Stimulated activated CD8-positive, alpha-beta memory T cell treated with anti-CD3 and anti-CD28 coated beads, Interleukin-4, amount 100 ng/mL, for 48 hours (primary cell): Measurements from ENCODE around the gene TTBK2.

Source experiments
- DNase-seq: peaks from one replicate; pipeline ENCODE4 v3.0.0-alpha.2; 2020

The TTBK2 gene

DNA sequence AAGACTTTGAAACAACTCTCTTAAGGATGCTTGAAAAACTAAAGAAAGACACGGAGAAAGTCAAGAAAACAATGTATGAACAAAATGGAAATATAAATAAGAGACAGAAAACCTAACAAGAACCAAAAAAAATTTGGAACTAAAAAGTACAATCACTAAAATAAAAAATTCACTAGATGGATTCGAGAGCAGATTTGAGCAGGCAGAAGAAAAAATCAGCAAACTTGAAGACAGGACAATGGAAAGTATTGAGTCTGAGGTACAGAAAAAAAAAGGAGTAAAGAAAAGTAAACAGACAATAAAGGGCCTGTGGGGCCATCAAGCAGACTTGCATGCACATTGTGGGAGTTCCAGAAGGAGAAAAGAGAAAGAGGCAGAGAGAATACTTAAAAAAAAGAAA lies 170.3 kb downstream of the TTBK2 start:
- DNase-seq: no peak

DNA sequence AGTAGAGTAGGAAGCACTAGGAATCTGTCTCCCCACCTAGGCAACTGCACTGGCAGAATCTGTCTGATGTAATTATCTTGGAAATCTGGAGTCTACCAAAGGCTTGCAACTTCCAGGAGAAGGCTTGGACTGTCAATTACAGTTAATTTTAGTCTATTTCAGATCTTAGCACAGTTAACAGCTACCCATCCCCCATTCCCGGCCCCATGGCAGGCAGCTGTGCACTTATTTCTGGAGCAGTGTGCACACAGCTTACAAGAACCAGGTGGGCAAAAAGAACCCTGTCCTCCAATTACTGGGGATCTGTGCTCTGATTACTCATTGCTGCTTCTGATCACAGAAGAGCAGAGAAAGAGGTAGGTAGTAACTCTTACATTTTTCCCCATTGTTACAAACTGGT lies 171.3 kb downstream of the TTBK2 start:
- no peak for DNase-seq

DNA sequence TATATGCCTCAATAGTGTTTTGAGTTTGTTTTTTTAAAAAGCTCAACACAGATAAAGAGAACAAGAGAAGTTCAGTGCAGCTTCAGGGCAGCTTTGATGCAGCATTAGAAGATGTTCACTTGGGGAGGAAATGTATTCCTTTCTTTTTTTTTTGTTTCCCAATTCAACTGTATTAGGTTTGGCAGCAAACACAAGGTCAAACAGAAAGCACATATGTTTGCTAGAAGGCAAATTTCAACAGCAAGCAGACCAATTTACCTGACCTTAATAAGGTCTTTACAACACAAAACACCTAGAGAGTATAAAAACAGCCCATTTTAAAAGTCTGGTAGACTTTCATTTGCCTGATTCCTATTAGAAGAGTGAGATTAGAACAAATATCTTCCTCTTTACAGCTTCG lies 176.4 kb downstream of the TTBK2 start:
- DNase-seq: no peak

DNA sequence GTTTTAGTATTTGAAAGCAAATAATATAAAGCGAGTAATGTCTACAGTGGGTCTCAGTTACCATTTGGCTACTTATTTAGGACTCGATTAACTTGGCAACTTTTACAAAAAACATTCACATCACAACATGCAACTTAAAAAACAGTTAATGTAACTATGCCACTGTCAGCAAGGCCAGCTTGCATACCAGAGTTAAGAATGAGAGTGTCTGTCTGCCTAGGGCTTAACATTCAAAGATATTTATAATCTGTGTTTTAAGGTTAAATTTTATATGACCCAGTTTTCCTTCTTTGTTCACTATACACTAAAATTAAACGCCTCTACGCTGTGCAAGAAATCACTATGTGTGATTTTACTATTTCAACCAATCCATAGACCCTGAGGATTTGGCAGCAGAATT lies 178.4 kb downstream of the TTBK2 start:
- no peak for DNase-seq

DNA sequence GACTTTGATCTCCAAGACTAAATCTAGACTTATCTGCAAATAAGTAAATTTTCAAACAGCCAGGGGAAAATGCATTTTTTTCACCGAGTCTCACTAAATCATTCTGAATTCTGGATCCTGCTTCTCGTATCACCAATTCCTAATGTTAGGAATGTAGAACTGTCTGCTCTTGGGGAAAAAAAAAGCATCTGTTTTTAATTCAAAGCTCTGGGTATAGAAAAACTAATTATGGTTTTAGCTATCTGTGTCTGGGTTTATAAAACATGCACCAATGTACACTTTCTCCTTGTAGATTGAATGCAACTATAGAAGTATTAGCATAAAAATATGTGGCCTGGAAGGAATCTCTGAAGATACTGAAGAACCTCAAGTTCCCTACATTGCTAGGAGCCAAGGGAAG lies 178.9 kb downstream of the TTBK2 start:
- no peak for DNase-seq

DNA sequence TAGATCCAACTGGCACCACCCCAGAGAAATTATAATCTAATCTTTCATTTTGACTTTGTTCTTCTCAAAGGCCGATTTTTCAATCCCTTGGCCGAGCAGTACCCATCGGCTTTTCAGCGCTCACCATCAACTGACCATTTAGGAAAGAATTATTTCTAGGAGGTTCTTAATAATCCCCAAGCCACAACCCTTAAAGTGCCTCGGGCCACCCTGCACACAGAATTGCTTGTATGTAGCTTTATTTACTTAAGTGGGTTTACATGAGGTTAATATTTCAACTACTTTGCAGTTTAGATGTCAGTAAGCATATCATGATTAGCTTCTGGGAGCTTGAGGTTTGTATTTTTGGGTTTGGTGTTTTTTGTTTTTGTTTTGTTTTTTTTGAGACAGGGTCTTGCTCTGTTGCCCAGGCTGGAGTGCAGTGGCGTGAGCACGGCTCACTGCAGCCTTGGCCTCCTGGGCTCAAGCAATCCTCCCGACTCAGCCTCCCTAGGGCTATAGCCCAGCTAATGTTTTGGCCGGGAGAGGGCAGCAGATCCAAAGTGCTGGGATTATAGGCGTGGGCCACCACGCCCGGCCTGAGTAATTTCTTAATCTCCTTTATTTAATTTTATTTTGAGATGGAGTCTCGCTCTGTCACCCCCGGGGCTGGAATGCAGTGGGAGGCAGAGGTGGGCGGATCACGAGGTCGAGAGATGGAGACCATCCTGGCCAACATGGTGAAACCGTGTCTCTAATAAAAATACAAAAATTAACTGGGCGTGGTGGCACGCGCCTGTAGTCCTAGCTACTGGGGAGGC lies 182.8 kb downstream of the TTBK2 start:
- no peak for DNase-seq

DNA sequence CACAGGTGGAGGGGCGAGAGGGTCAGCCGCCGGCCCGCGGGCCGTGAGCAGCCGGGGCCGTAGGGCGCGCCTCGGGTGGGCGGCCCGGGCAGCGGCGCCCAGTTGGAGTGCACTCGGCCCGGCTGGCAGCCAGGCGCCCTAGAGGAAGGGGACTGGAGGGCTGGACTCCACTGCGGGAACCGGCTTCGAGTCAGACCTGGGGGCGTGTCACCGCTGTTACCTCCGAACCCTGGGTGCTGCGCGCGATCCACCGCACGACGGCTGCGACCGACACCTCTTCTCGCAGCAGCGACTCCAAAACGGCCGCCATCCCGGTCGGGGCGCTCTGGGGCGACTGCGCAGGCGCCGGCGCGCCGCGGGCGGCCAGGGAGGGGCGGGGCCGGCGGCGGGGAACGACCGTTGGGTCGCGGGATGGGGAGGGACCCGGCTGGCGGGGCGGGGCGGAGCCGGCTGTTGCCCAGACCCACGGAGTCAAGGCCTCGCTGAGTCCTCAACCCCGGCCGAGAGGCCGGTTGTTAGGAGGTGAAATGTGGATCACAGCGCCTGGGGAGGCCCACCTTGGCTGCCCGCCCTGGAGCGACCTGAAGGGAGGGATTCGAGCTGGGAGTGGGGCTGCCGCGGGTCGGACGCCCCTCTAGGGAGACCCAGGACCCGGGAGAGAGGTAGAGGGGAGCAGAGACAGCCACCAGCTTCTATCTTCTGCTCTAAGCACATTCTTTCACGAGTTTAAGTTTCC lies 183.6 kb downstream of the TTBK2 start, which contains the start of gene CDAN1:
CDAN1 (minus strand) TSS at position 336 of the 736 bp plus-strand sequence; CDS start at position 310, 26 bp downstream.
- peak; percentile 96 for DNase-seq

DNA sequence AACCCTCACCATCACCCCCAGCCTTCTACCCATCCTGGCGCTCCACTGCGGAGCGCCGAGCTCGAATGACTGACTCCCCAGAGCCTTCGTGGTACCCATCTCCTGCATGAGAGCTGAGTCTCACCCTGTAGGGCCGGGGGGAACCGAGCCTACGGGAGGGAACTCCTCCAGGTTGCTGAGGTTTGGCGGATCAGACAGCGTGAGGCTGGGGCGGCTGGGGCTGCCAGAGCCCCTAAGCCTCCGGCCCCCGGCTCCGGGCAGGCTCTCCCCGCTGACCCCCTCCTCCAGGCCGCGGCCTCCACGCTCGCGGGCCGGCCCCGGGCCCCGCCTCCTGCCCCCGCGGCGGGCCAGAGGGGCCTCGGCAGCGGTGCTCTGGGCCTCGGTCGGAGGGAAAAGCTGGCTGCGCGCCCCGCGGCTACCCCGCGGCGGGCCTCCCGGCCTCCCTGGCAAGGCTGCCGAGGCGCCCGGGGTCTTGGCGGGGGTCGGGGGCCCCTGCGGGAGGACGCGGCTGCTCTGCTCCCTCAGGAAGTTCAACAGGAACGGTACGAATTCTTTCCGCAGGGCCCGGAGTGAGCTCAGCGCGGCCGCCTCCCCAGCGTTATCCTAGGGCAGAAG lies 184.3 kb downstream of the TTBK2 start:
- DNase-seq: peak; percentile 33

DNA sequence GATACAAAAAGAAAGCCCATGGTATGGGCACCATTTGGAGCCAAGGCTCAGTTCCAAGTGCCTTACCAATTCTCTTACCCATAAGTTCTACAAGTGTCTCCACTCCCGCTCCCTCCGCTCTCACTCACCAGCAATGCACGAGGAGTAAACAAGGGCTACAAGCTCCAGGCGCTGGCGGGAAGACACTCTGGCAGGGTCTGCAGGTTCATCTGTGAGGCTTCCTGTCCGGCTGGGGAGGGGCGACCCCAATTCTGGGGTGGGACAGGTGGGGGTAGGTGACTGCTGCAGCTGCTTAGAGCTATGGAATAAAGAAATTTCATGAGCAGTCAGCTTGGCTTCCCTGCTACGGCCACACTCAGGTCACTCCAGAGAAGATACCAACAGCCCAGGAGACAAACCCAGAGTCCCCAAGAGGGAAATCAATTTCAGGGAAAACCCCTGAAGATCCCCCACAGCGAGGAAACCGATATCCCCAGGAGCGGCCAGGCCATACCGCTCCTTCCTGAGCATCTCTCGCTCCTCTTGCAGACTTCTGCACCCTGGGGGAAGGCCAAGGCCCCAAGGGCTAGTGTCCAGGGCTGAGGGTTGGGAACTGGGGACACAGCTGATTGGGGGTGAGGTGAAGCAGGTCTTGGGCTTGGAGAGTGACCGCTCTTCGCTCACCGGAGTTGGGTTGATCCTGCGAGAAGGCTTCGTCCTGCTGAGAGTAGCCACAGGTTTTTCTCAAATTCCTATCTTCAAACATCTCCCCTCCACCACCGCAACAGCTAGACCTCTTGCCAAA lies 185.0 kb downstream of the TTBK2 start:
- no peak for DNase-seq

DNA sequence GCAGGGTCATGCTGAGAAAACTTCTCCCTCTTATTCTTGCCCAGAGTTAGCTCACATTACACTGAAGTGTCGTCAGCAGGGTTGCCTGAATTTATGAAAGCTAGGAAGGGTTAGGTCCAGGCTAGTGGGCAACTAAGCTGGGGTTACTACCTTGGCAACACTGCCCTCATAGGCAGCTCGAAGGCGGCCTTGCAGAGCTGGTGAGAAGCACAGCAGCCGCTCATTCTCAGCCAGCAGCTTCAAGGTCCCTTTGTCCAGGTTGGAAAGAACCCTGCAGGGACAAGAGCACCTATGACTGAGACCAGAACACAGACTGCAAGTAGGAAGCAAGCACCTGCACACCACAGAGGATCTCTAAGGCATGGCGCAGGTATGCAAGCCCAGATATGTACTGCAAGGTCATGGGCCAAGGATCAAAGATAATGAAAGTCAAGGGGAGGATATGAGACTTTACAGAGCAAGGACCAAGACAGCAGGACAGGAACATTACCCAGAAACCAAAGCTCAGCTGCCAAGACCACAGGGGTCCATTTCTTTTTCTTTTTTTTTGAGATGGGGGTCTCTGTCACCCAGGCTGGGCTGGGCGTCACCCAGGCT lies 186.4 kb downstream of the TTBK2 start:
- DNase-seq: no peak

DNA sequence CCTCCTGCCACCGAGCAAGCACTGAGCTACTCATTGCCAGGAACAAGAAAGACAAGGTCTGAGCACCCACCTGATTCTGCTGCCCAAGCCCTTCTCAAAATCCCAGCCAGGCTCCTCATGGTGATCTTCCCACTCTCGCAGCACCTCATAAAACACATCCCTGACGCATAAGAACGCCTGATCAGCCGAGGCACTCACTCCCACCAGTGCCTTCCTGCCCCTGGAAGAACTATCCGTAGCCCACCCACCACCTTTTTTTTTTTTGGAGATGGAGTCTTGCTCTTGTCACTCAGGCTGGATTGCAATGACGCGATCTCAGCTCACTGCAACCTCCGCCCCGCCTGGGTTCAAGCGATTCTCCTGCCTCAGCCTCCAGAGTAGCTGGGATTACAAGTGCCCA lies 187.6 kb downstream of the TTBK2 start:
- DNase-seq: no peak

DNA sequence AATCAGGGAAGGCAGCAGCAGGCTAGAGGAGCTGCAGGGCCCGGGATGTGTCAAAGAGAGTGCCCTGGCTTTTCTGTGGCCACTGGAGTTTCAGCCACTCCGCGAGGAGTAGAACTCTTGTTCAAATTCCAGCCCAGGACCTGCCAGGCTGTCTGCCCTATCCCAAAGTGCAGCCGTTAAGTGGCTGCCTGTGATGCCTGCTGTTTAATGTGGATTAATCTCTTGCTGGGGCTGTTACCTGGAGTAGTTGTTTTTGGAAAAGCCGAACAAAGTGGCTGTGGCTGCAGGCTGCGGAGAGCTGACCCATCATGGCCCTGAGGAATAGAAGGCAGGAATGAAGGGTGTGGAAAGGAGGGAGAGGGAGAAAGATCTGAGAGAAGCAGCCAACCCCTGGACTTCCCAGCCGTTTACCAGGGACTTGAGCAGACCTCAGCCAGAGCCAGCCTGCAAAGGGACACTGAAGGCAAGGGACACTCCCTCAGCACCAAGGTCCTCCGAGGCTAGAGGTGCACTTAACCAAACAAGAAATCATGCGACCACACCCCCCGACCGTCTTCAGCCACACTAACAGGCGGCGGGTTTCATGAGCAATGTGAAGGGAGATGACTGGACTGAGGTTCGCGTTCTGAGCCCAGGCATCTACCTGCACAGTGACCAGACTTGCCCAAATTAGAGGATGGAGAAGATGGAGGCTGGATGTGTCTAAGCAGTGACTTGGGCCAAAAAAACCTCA lies 188.3 kb downstream of the TTBK2 start:
- DNase-seq: no peak

DNA sequence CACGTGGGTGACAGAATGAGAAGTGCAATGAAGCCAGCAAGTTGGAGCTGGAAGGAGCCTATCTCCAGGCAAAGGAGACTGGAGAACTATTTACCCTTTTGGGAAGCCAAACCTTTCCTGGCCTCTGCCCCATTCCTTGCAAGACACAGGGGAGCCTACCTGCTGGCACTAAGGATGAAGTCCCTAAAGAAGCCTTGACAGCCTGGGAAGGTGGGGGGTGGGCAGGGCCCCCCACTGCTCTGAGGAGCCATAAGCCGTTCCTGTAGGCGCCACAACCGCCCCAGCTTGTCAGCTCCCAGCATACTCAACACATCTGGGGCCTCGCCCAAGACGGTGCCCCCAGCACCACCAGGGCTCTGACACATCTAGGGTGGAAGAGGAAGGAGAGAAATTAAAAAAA lies 189.1 kb downstream of the TTBK2 start:
- DNase-seq: no peak

DNA sequence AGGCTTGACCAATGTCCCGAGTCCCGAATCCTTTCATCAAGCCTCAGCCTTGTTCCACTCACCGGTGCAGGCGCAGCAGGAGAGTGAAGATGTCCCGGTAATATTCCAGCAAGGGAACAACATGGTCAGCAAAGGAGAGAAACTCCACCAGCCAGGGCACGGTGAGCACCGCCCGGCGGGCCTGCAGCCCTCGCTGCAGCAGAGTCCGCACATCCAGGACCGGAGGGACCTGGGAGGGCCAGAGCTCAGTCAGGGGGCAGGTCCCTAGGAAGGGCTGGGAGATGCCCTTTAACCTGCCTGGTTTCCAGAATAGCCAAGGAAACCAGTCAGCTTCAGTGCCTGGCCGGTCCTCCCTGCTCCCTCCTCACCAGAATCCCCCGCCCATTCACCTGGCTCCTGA lies 190.0 kb downstream of the TTBK2 start:
- DNase-seq: no peak

DNA sequence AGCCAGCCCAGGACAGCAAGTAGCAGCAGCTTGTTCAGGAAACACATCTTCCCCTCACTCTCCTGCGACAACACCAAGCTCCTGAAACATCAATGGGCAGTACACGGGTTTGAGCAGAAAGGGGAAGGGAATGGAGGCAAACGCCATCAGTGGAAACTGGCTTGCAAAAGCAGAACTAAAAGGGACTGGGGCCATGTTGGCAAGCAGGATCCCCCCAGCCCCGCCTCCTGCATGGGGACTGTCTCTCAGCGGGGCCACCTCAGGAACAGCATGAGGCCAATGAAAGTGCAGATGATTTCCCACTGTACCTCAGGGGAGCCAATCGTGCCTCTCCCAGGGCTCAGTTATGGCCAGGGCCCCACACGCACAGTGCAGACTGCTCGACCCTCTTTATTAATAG lies 190.4 kb downstream of the TTBK2 start:
- DNase-seq: no peak

DNA sequence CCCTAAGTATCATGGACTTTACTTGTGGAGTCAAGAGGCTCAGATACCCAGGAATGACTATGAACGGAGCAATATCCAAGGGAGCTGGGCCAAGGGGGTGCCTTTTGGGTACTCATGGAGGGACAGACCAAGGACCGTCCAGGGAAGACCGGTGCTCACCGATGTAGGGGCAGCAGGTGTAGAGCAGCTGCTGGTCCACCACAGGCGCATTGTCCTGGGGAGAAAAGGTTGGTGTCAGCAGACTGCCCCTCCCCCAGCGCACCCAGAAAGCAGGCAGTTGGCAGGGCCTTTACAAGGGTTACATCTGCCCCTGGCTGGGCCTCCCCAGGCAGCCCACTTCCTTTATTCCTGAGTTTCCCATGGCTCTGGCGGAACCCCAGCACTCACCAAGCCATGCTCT lies 191.2 kb downstream of the TTBK2 start:
- no peak for DNase-seq

DNA sequence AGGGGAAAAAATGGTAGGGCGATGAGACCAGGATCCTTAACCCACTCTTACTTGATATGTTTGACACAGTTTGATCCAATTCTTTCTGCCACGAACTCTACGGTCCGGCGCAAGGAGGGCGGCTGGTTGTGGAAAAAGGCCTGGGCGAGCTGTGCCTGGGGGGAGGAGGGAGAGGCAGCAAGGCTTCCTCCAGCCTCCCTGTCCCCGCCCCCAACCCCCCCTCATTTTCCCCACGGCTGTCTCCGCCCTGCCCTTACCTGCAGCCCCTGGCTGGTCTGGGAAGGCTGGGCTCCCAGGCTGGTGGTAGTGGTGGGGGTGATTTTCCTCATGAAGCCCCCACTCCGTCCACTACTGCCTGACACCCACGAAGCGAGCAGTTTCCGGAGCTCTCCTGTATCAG lies 191.6 kb downstream of the TTBK2 start:
- DNase-seq: no peak

DNA sequence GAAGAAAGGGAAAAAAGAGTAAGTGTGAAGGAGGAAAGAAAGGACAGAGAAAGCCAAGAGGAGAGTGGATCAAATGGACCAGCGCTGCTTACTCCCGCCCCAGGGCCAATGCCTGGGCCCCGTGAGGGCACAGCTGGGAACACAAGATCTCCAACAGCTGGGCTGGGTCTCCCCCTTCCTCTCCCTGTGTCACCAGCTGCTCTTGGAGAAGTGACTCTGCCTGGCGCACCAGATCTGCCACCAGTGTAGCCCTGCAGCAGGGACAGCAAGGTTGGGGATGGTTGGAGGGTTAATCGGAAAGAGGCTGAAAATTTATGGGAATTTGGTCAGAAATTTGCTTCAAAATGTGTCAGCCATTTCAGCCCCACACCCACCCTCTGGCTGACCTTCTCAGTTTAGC lies 192.0 kb downstream of the TTBK2 start:
- DNase-seq: no peak

DNA sequence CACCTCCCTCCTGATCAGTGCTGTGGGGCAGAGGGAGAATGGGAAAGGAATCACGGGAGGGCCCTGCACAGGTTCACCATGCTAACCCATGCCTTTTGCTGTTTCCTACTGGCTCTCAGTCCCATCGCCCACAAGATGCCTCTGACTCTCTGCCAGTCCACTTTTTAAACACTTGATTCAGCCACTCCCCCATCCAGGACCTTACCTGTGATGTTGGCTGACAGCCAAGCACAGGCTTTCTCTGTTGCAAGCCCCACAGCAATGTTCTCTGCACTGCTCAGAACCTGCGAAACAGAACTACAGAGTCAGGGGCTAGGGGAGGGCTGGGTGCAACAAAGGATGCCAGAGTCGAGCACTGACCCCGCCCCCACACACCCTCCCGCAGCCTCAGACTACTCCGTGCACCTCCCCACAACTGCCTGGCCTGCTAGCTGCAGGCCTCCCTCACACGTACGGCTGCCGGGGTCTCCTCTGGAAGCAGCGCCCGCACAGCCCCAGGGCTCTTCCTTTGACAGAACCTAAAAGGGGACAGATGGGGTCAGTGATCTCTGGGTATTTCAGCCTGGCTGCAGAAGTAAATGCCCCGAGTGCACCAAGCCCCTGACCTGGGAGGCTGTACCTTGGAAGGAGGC lies 192.7 kb downstream of the TTBK2 start:
- DNase-seq: no peak

DNA sequence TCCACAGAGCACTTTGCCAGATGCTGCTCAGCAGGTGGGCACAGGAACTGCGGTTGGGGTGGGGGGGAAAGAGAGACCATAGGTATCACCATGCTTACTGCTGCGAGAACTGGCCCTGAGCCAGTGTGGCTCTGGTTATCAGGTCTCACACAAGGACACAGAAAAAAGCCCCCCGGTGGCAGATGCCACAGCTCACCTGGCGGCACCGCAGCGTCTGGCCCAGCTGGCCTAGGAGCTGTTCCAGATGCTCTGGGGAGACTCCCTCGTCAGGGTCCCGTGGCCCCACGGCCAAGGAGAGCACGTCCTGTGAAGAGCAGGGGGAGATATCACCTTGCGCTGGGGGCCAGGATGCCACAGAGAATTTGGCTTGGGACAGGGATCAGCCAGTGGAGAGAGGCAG lies 194.5 kb downstream of the TTBK2 start:
- DNase-seq: no peak

DNA sequence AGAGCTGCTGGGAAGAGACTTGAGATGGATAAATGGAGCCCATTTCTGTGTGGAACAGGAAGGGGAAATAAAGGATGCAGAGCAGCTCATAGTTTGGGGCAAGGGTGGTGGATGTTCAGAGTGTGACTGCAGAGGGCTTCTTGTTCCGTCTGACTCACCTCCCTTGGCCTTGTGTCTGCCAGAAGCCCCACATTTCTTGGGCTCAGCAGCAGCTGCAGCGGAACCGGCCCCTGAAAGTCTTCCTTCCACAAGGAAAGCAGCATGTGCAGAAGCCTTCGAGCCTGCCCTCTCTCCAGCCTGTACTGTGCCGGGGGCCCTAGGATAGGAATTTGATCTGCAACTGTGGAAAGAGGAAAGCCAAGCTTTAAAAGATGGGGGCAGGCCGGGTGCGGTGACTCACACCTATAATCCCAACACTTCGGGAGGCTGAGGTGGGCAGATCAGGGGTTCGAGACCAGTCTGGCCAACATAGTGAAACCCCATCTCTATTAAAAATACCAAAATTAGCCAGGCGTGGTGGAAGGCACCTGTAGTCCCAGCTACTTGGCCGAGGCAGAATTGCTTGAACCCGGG lies 195.2 kb downstream of the TTBK2 start:
- no peak for DNase-seq
